Ishikawa (cell line): ENCODE data around the gene SETD6.
A peak's percentile ranks its signal among the peaks of the same experiment; 100 is the strongest.

ENCODE experiments used
- CEBPB ChIP-seq: IDR thresholded peaks from 2 replicates; pipeline ENCODE4 v1.6.1; 2012
- CREB1 ChIP-seq: IDR thresholded peaks from 2 replicates; pipeline ENCODE4 v1.6.1; 2012; ENCODE audit warnings: low read depth
- EGR1 ChIP-seq: IDR thresholded peaks from 2 replicates; pipeline ENCODE4 v1.6.1; 2012
- EP300 ChIP-seq: IDR thresholded peaks from 2 replicates; pipeline ENCODE4 v1.6.1; 2012; ENCODE audit warnings: borderline replicate concordance
- FOXM1 ChIP-seq: IDR thresholded peaks from 2 replicates; pipeline ENCODE4 v1.6.1; 2012; ENCODE audit warnings: low read depth, borderline replicate concordance
- MAX ChIP-seq: IDR thresholded peaks from 2 replicates; pipeline ENCODE4 v1.6.1; 2012
- NFIC ChIP-seq: IDR thresholded peaks from 2 replicates; pipeline ENCODE4 v1.6.1; 2012
- RAD21 ChIP-seq: IDR thresholded peaks from 2 replicates; pipeline ENCODE4 v1.6.1; 2012; ENCODE audit warnings: low read depth
- REST ChIP-seq: IDR thresholded peaks from 2 replicates; pipeline ENCODE4 v1.6.1; 2012; ENCODE audit warnings: low read depth, mild to moderate bottlenecking
- TAF1 ChIP-seq: IDR thresholded peaks from 2 replicates; pipeline ENCODE4 v1.6.1; 2012; ENCODE audit warnings: low read depth, mild to moderate bottlenecking
- TCF12 ChIP-seq: IDR thresholded peaks from 2 replicates; pipeline ENCODE4 v1.6.1; 2012; ENCODE audit warnings: low read depth
- TEAD4 ChIP-seq: IDR thresholded peaks from 2 replicates; pipeline ENCODE4 v1.6.1; 2012
- USF1 ChIP-seq: IDR thresholded peaks from 2 replicates; pipeline ENCODE4 v1.6.1; 2012
- YY1 ChIP-seq: IDR thresholded peaks from 2 replicates; pipeline ENCODE4 v1.6.1; 2012; ENCODE audit warnings: low read depth
- ZBTB7A ChIP-seq: IDR thresholded peaks from 2 replicates; pipeline ENCODE4 v1.6.1; 2012; ENCODE audit warnings: low read depth

SETD6 gene

GRCh38 chr16:58513874-58514273, 1.4 kb upstream of the SETD6 start:
- no peak for TF ChIP-seq ZBTB7A
- no peak for TF ChIP-seq YY1
- no peak for TF ChIP-seq USF1
- TF ChIP-seq EGR1: no peak
- no peak for TF ChIP-seq CREB1
- TF ChIP-seq MAX: no peak
- no peak for TF ChIP-seq TEAD4
- no peak for TF ChIP-seq EP300
- TF ChIP-seq CEBPB: no peak
- no peak for TF ChIP-seq NFIC
- no peak for TF ChIP-seq TCF12
- no peak for TF ChIP-seq TAF1
- TF ChIP-seq RAD21: no peak
- TF ChIP-seq REST: no peak
- no peak for TF ChIP-seq FOXM1

- TF ChIP-seq YY1 (no peak; the same call in 1 of the 2 replicates), ZBTB7A (no peak), RAD21 (no peak), EGR1 (no peak), TAF1 (no peak), TEAD4 (no peak), FOXM1 (no peak), MAX (0 out of 2 replicates have a peak, but pooled peaks have one; percentile 15), NFIC (peak; percentile 40), CREB1 (no peak), CEBPB (no peak), USF1 (no peak), REST (no peak), EP300 (no peak), TCF12 (no peak; the same call in 1 of the 2 replicates)
These were observed 802 bp downstream of the SETD6 start for GRCh38 chr16:58515871-58516767.

- TF ChIP-seq EP300 (no peak), USF1 (no peak), CREB1 (no peak), REST (no peak), TAF1 (no peak), NFIC (no peak), RAD21 (no peak), EGR1 (no peak), FOXM1 (no peak), YY1 (no peak), TEAD4 (no peak), TCF12 (no peak), MAX (no peak), CEBPB (no peak)
These were observed 1.4 kb downstream of the SETD6 start for GRCh38 chr16:58516768-58517107.
